Erythroblast (primary cell): ENCODE results near the gene TSPEAR.

Experiments
- GATA1 ChIP-seq: IDR thresholded peaks from 2 replicates; pipeline ENCODE4 v1.6.1; 2011; ENCODE audit warnings: low read depth, mild to moderate bottlenecking, control low read depth, low read length, moderate library complexity
- POLR2A ChIP-seq: IDR thresholded peaks from 2 replicates; pipeline ENCODE4 v1.6.1; 2011; ENCODE audit warnings: mild to moderate bottlenecking, low read length

DNA sequence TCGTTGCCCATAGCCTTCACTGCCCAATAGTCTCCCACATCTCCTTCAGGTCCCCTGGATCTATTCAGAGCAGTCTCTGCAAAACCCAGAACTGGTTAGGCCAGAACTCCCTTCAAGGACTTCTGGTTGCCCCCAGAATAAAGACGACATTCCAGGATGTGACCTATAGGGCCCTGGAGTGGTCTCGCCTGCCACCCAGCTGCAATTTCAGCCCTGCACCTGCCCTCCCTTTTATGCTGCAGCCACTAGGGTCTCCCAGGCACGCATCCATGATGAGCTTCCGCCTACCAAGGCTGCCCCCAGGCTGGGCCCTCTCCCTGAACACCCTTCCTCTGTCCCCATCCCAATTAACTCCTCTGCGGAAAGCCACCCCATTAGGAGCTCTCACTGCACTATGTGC, 7.2 kb upstream of the TSPEAR start:
- no peak for TF ChIP-seq POLR2A
- no peak for TF ChIP-seq GATA1
